Stimulated activated CD8-positive, alpha-beta memory T cell treated with anti-CD3 and anti-CD28 coated beads, Interleukin-12 subunit alpha, Interleukin-12 subunit beta, amount 100 ng/mL, for 4 hours (primary cell): Measurements from ENCODE around the gene CYBB.

Experiments
- DNase-seq: peaks from one replicate; pipeline ENCODE4 v3.0.0-alpha.2; 2020; ENCODE audit warnings: low read depth

Gene CYBB

GRCh38 chrX:37844622-37845021, 64.8 kb downstream of the CYBB start:
- no peak for DNase-seq

GRCh38 chrX:37846141-37846540, 66.3 kb downstream of the CYBB start:
- no peak for DNase-seq

GRCh38 chrX:37846558-37846933, 66.7 kb downstream of the CYBB start:
- no peak for DNase-seq

DNA sequence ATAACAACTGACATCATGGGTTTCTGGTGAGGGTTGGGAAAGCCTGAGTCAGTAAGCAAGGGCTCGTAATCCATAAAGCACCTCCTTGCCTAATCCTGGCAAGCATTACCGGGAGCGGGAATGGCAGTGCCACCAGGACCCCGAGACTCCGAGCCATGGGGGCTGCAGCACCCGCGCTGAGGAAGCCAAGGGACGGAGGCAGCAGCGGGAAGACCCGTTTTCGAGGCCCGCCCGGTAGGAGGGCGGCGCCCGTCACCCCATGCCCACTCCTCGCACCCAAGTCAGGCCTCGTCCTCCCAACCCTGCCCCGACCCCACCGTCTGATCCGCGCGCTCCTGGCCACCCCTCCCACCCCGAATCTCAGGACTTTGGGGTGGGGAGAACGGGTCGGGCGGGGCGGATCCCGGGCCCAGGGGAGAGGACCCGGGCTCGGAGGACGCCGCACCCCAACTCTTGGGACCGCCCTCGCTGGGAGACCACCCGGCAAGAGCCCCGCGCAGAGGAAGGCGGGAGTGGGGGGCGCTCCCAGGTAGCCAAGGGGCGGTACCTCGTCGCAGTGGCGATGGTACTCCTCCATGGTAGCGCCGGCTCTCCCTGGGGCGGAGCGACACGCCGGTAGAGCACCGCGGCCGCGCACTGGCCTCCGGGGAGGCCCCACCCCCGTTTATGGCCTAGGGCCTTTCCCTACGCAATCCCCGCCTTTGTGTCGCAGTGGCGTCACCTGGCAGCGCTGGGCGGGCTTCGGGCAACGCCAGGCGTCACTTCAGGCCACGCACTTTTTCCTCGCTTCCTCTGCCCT, 67.3 kb downstream of the CYBB start, which contains the start of gene DYNLT3:
DYNLT3 (minus strand) TSS at position 638 of the 799 bp plus-strand sequence; CDS start at position 577, 61 bp downstream.
- DNase-seq, result peak; percentile 59

GRCh38 chrX:37847733-37848197, 67.9 kb downstream of the CYBB start:
- DNase-seq, result no peak

DNA sequence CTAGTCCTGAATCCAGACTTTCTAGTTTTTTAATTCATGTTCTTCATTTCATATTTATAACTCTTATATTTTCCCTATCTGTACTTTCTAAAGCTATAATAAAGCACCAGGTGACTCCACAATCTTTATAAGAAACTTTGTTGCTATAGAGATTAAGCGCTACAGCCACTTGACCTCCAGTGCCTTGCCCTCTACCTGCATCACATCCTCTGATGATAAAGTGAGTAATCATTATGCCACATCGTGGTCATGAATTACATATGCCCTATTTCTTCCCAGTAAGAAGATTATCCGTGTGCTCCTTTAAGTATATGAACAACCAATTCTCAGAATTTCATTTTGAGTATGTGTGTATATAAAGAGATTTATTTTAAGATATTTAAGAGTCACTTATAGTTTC, 74.3 kb downstream of the CYBB start:
- no peak for DNase-seq

DNA sequence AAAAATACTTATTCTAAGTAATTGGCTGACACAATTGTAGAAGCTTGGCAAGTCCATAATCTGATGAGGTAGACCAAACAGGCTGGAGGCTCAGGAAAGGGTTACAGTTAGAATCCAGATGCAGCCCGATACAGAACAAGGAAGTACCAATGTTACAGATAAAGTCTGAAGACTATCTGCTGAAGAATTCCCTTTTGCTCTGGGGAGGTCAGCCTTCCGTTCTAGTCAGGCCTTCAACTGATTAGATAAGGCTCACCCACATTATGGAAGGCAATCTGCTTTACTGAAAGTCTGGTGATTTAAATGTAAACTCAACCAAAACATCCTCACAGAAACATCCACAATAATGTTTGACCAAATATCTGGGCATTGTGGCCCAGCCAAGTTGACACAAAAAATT, 74.9 kb downstream of the CYBB start:
- no peak for DNase-seq

DNA sequence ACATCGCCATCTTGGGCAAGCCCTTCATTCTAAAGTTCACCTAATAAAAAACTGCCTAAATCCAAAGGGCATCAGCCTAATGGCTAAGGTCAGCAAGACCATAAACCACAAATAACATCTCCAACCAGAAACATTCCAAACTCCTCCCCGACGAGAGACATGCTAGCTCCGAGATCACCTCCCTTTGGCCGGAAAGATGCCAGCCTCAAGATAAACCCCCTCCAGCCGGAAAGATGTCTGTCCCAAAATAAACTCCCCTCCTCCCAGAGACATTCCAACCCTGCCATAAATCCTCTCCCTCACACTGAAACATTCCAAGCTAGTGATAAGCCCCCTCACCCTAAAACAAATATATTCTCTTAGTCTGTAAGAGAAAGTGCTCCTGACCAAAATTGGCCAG, 80.9 kb downstream of the CYBB start:
- no peak for DNase-seq

DNA sequence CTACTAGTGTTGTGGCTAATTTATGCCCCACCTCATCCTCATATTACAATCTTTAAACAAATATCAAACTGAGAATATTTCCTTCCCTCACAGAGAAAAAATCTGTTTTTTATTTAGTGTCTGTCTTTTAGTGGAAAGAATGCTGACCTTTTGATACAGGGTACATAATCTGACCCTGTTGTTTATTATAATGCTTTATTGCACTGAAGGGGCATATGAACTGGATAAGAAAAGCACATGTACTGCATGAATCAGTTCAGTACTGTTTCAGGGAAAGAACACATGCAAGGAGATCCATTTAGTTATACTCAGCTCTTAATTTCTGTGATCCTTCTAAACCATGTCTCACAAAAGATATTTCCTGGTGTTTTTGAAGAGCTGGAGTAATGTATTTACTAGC, 83.0 kb downstream of the CYBB start:
- DNase-seq, result no peak
